PFSK-1 (cell line): Measurements from ENCODE around the gene IL19.

Experiments used
- POLR2AphosphoS5 ChIP-seq: IDR thresholded peaks from 2 replicates; pipeline ENCODE4 v1.6.1; 2012; ENCODE audit warnings: low read depth, mild to moderate bottlenecking, control low read depth, low read length, moderate library complexity
- TF ChIP-seq, protein P1 (sequence below), 2 experiments: IDR thresholded peaks; 2 replicates each; pipeline versions ENCODE4 v1.6.1 to v1.8.0; 2011 to 2012; ENCODE audit warnings: low read depth in 2 of 2, low read length in 2 of 2, control low read depth in 1 of 2, inconsistent platforms in 1 of 2, mild to moderate bottlenecking in 1 of 2, moderate library complexity in 1 of 2; ENCODE audit not compliant: insufficient read depth in 1 of 2

DNA sequence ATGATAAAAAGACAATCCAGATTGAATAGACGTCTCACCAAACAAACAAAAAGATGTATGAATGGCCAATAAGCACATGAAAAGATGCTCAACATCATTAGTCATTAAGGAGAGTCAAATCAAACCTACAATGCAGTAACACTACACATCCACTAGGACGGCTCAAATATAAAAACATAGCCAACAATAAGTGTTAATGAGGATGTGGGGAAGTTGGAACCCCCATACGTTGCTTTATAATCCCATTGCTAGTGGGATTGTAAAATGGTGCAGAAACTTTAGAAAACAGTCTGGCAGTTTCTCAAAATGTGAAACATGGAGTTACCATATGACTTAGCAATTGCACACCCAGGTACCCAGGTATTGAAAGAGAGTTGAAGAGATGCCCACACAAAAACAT, 112.0 kb downstream of the IL19 start:
- no peak for TF ChIP-seq POLR2AphosphoS5
- TF ChIP-seq, protein P1, sequence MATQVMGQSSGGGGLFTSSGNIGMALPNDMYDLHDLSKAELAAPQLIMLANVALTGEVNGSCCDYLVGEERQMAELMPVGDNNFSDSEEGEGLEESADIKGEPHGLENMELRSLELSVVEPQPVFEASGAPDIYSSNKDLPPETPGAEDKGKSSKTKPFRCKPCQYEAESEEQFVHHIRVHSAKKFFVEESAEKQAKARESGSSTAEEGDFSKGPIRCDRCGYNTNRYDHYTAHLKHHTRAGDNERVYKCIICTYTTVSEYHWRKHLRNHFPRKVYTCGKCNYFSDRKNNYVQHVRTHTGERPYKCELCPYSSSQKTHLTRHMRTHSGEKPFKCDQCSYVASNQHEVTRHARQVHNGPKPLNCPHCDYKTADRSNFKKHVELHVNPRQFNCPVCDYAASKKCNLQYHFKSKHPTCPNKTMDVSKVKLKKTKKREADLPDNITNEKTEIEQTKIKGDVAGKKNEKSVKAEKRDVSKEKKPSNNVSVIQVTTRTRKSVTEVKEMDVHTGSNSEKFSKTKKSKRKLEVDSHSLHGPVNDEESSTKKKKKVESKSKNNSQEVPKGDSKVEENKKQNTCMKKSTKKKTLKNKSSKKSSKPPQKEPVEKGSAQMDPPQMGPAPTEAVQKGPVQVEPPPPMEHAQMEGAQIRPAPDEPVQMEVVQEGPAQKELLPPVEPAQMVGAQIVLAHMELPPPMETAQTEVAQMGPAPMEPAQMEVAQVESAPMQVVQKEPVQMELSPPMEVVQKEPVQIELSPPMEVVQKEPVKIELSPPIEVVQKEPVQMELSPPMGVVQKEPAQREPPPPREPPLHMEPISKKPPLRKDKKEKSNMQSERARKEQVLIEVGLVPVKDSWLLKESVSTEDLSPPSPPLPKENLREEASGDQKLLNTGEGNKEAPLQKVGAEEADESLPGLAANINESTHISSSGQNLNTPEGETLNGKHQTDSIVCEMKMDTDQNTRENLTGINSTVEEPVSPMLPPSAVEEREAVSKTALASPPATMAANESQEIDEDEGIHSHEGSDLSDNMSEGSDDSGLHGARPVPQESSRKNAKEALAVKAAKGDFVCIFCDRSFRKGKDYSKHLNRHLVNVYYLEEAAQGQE (IDR thresholded peaks at IDR 0.05; ENCODE audit: insufficient read depth in 1 of 2, low read depth in 2 of 2, low read length in 2 of 2): no peak
